Osteoblast (primary cell): ENCODE results near the gene SOX10. TPM values are rescaled to one million over a fixed set of nuclear protein-coding genes. Genes with fewer than 3 reads are reported as not detected.

Experiments
- DNase-seq: peaks from one replicate; pipeline ENCODE4 v3.0.0; 2011; ENCODE audit warnings: low spot score, mixed read lengths; ENCODE audit not compliant: insufficient read length; ENCODE audit errors: missing footprints
- H2AFZ ChIP-seq: 2 replicates; pipeline ENCODE4 v1.6.0; 2011; ENCODE audit warnings: mild to moderate bottlenecking, low read length
- H3K27ac ChIP-seq: 2 replicates; pipeline ENCODE4 v1.5.1; 2011; ENCODE audit warnings: mild to moderate bottlenecking, low read depth, low read length, moderate library complexity
- H3K27me3 ChIP-seq: 2 replicates; pipeline ENCODE4 v1.6.0; 2012; ENCODE audit warnings: mild to moderate bottlenecking, control low read depth, inconsistent platforms, low read length, moderate library complexity; ENCODE audit not compliant: insufficient read depth
- H3K36me3 ChIP-seq: 2 replicates; pipeline ENCODE4 v1.5.1; 2011; ENCODE audit warnings: mild to moderate bottlenecking, low read length, control low read depth, moderate library complexity; ENCODE audit not compliant: insufficient read depth
- H3K4me1 ChIP-seq: 2 replicates; pipeline ENCODE4 v1.5.1; 2011; ENCODE audit warnings: mild to moderate bottlenecking, low read length, control low read depth, moderate library complexity; ENCODE audit not compliant: insufficient read depth
- H3K4me2 ChIP-seq: 2 replicates; pipeline ENCODE4 v1.6.0; 2011; ENCODE audit warnings: mild to moderate bottlenecking, low read length; ENCODE audit not compliant: insufficient read depth
- H3K4me3 ChIP-seq: fragments of 200-600 bp; sonication (generic); 3 replicates; pipeline ENCODE4 v1.5.1; 2012; ENCODE audit warnings: mild to moderate bottlenecking, low read length, inconsistent platforms; ENCODE audit not compliant: insufficient read depth
- H3K79me2 ChIP-seq: 2 replicates; pipeline ENCODE4 v1.6.0; 2012; ENCODE audit warnings: mild to moderate bottlenecking, low read length, control low read depth, inconsistent platforms; ENCODE audit not compliant: insufficient read depth
- H3K9me3 ChIP-seq: 2 replicates; pipeline ENCODE4 v1.5.1; 2011; ENCODE audit warnings: low read depth, low read length, control low read depth
- H4K20me1 ChIP-seq: 2 replicates; pipeline ENCODE4 v1.6.0; 2012; ENCODE audit warnings: mild to moderate bottlenecking, low read length, control low read depth; ENCODE audit not compliant: insufficient read depth
- total RNA-seq: library from RNA; depleted of rRNA; stranded (reverse); fragments of >200 nt; gene quantifications from 2 replicates; pipeline ENCODE4 v1.2.3, GENCODE V29; 2012
- TF ChIP-seq, protein P1 (sequence below): IDR thresholded peaks from 2 replicates; pipeline ENCODE4 v1.5.1; 2011; ENCODE audit warnings: mild to moderate bottlenecking, low read depth, low read length, moderate library complexity; ENCODE audit errors: extremely low read depth

SOX10 gene
- total RNA-seq, 1 donor, result not detected

DNA sequence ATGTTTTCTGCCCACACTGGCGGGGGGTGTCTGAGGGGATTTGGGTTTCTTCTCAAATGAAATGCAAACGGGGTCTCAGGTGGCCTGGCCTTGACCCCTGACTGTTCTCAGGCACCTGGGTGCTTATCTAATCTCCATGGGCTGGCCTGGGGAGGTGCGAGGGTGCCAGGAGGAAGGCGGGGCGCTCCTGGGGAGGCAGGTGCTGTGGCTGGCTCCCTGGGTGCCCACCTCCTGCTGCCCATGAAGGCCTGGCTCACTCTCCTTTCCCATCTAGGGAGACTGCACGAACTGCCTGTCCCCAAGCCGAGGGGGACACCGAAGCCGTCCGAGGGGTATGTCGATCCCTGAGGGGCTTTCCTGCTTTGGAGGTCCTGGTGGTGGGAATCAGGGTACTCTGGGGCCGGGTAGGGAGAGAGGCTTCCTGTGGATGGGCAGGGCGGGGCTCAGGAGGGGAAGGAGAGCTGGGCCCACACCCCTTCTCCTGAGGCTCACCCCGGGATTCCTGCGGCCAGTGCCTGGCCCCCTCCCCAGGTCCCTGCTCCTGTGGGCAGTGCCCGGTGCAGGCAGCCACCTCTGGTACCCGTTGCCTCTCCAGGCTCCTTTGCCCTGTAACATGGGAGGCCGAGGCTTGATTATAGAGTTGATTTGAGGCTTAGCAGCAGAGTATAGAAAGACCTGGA, 59.8 kb downstream of the SOX10 start:
- H3K4me3 ChIP-seq, result no peak overlapping the region
- H3K9me3 ChIP-seq, result no peaks in the 10 kb centered on the region
- peaks cover 52% of the 10 kb centered on the region for H3K36me3 ChIP-seq
- no peaks in the 10 kb centered on the region for H3K4me1 ChIP-seq
- H3K79me2 ChIP-seq, result peaks cover 8% of the 10 kb centered on the region
- no peak overlapping the region for H3K4me2 ChIP-seq
- no peak overlapping the region for H3K27ac ChIP-seq
- no peak overlapping the region for H2AFZ ChIP-seq
- TF ChIP-seq, protein P1, sequence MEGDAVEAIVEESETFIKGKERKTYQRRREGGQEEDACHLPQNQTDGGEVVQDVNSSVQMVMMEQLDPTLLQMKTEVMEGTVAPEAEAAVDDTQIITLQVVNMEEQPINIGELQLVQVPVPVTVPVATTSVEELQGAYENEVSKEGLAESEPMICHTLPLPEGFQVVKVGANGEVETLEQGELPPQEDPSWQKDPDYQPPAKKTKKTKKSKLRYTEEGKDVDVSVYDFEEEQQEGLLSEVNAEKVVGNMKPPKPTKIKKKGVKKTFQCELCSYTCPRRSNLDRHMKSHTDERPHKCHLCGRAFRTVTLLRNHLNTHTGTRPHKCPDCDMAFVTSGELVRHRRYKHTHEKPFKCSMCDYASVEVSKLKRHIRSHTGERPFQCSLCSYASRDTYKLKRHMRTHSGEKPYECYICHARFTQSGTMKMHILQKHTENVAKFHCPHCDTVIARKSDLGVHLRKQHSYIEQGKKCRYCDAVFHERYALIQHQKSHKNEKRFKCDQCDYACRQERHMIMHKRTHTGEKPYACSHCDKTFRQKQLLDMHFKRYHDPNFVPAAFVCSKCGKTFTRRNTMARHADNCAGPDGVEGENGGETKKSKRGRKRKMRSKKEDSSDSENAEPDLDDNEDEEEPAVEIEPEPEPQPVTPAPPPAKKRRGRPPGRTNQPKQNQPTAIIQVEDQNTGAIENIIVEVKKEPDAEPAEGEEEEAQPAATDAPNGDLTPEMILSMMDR, result no peak
- DNase-seq, result peak; percentile 85
- H3K27me3 ChIP-seq, result no peaks in the 10 kb centered on the region
- peaks cover 5% of the 10 kb centered on the region for H4K20me1 ChIP-seq

DNA sequence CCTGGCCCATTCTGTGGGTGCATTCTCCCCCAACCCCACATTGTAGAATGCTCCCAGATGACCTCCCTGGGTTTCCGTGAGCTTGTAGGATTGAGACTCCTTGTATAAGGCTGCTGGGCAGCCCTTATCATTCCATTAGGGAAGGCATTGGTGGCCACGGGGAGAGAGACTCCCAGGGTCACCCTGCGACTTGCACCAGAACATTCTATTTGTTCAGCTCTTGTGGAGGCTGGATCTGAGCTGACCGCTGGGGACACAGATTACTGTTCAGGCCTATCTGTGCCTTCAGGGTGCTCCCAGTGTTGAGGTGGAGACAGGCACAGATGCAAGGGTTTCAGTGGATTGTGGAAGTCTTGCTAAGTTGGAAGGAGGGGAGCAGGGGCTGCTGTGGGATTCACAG, 60.4 kb downstream of the SOX10 start:
- Histone ChIP-seq H3K9me3 (no peaks in the 10 kb centered on the region), H3K36me3 (peaks cover 50% of the 10 kb centered on the region)

More for the DNA sequence above, 60.4 kb downstream of the SOX10 start:
- no peak overlapping the region for H3K27ac ChIP-seq
- no peaks in the 10 kb centered on the region for H3K4me1 ChIP-seq
- H2AFZ ChIP-seq, result no peak overlapping the region
- H3K4me2 ChIP-seq, result no peak overlapping the region
- no peak overlapping the region for H3K4me3 ChIP-seq
- DNase-seq, result no peak
- H3K79me2 ChIP-seq, result peaks cover 4% of the 10 kb centered on the region
- no peaks in the 10 kb centered on the region for H3K27me3 ChIP-seq
- TF ChIP-seq, protein P1, result no peak
- no peaks in the 10 kb centered on the region for H4K20me1 ChIP-seq

Other genes with a start within 250 kb of the SOX10 start
- gene GCAT, start 176.6 kb downstream of the SOX10 start, total RNA-seq, result 25.9 and 26.8 TPM in 2 replicates
- gene GALR3, start 161.2 kb downstream of the SOX10 start, total RNA-seq, result not detected in 2 replicates
- gene ANKRD54, start 140.2 kb downstream of the SOX10 start, total RNA-seq, result 20.6 and 23.9 TPM in 2 replicates
- gene EIF3L, start 135.1 kb downstream of the SOX10 start, total RNA-seq, result 280 and 330 TPM in 2 replicates
- 29.5 and 36.9 TPM in 2 replicates for gene MICALL1, start 78.3 kb downstream of the SOX10 start, total RNA-seq
- 0.29 and 0.72 TPM in 2 replicates for gene C22orf23, start 31.0 kb downstream of the SOX10 start, total RNA-seq
- 14.8 and 18.6 TPM in 2 replicates for gene POLR2F, start 30.9 kb downstream of the SOX10 start, total RNA-seq
- gene PICK1, start 72.8 kb upstream of the SOX10 start, total RNA-seq, result 14.4 and 15.6 TPM in 2 replicates
- not detected in 2 replicates for gene SLC16A8, start 99.6 kb upstream of the SOX10 start, total RNA-seq
- gene BAIAP2L2, start 126.1 kb upstream of the SOX10 start, total RNA-seq, result 0.88 and 1.1 TPM in 2 replicates
- gene PLA2G6, start 197.3 kb upstream of the SOX10 start, total RNA-seq, result 12.3 and 17.7 TPM in 2 replicates
- 16.5 and 22.4 TPM in 2 replicates for gene MAFF, start 217.4 kb upstream of the SOX10 start, total RNA-seq